ENCODE results near the gene ADCY6. TPM values are rescaled to one million over a fixed set of nuclear protein-coding genes. Genes with fewer than 3 reads are reported as not detected.
"Not testable (repeated sequence)": the region's sequence is repeated elsewhere in the genome, so short reads cannot be mapped to it uniquely, and the experiment has no call there.

Gene ADCY6
- total RNA-seq, 1 donor from 2014 or later: 69.2 TPM

GRCh38 chr12:48744251-48745008 lies 44.5 kb downstream of the ADCY6 start:
- Mint-ChIP-seq H3K27ac (no peak overlapping the region), H3K9me3 (no peaks in the 10 kb centered on the region), H3K4me3 (no peak overlapping the region), H3K36me3 (no peaks in the 10 kb centered on the region), H3K27me3 (ENCODE audit: low read depth) (peaks cover 23% of the 10 kb centered on the region), H3K4me1 (no peaks in the 10 kb centered on the region)
- DNase-seq (ENCODE audit: low spot score in 2 of 2, unreplicated experiment in 2 of 2): no peak
- TF ChIP-seq CTCF (IDR thresholded peaks at IDR 0.05; ENCODE audit: unreplicated experiment): no peak

GRCh38 chr12:48739618-48740269 lies 49.1 kb downstream of the ADCY6 start:
- DNase-seq (ENCODE audit: low spot score in 2 of 2, unreplicated experiment in 2 of 2): no peak
- Mint-ChIP-seq H3K27ac (no peak overlapping the region), H3K27me3 (ENCODE audit: low read depth) (peaks cover 31% of the 10 kb centered on the region), H3K4me1 (no peaks in the 10 kb centered on the region), H3K36me3 (no peaks in the 10 kb centered on the region), H3K4me3 (no peak overlapping the region), H3K9me3 (no peaks in the 10 kb centered on the region)
- no peak for TF ChIP-seq CTCF (IDR thresholded peaks at IDR 0.05; ENCODE audit: unreplicated experiment)

- Mint-ChIP-seq H3K27ac (no peak overlapping the region), H3K36me3 (no peaks in the 10 kb centered on the region), H3K9me3 (no peaks in the 10 kb centered on the region), H3K4me1 (no peaks in the 10 kb centered on the region), H3K27me3 (ENCODE audit: low read depth) (peaks cover 29% of the 10 kb centered on the region), H3K4me3 (no peak overlapping the region)
- no peak for DNase-seq (ENCODE audit: low spot score in 2 of 2, unreplicated experiment in 2 of 2)
- no peak for TF ChIP-seq CTCF (IDR thresholded peaks at IDR 0.05; ENCODE audit: unreplicated experiment)
Measured at GRCh38 chr12:48736456-48736855, 52.4 kb downstream of the ADCY6 start.

- H3K36me3 Mint-ChIP-seq: no peaks in the 10 kb centered on the region
- no peak overlapping the region for H3K4me3 Mint-ChIP-seq
Measured at GRCh38 chr12:48728807-48729206, 60.1 kb downstream of the ADCY6 start.

GRCh38 chr12:48720737-48721136 lies 68.2 kb downstream of the ADCY6 start:
- DNase-seq (ENCODE audit: low spot score in 2 of 2, unreplicated experiment in 2 of 2); H3K9me3 Mint-ChIP-seq; H3K4me1 Mint-ChIP-seq; H3K27me3 Mint-ChIP-seq (ENCODE audit: low read depth); H3K36me3 Mint-ChIP-seq; H3K27ac Mint-ChIP-seq; H3K4me3 Mint-ChIP-seq: not testable (repeated sequence)

More at GRCh38 chr12:48728807-48729206, 60.1 kb downstream of the ADCY6 start:
- H3K27me3 Mint-ChIP-seq (ENCODE audit: low read depth): peaks cover 2% of the 10 kb centered on the region
- no peaks in the 10 kb centered on the region for H3K9me3 Mint-ChIP-seq
- no peak overlapping the region for H3K27ac Mint-ChIP-seq
- DNase-seq (ENCODE audit: low spot score in 2 of 2, unreplicated experiment in 2 of 2): no peak
- no peak for TF ChIP-seq CTCF (IDR thresholded peaks at IDR 0.05; ENCODE audit: unreplicated experiment)
- H3K4me1 Mint-ChIP-seq: no peaks in the 10 kb centered on the region

GRCh38 chr12:48720171-48720570 lies 68.7 kb downstream of the ADCY6 start:
- H3K36me3 Mint-ChIP-seq; H3K4me3 Mint-ChIP-seq; H3K4me1 Mint-ChIP-seq; H3K27ac Mint-ChIP-seq; H3K27me3 Mint-ChIP-seq (ENCODE audit: low read depth); H3K9me3 Mint-ChIP-seq; DNase-seq (ENCODE audit: low spot score in 2 of 2, unreplicated experiment in 2 of 2): not testable (repeated sequence)

GRCh38 chr12:48719002-48719401 lies 69.9 kb downstream of the ADCY6 start:
- not testable (repeated sequence) for H3K36me3 Mint-ChIP-seq; H3K27me3 Mint-ChIP-seq (ENCODE audit: low read depth); H3K4me3 Mint-ChIP-seq; DNase-seq (ENCODE audit: low spot score in 2 of 2, unreplicated experiment in 2 of 2); H3K27ac Mint-ChIP-seq; H3K9me3 Mint-ChIP-seq
- H3K4me1 Mint-ChIP-seq: peaks cover 20% of the 10 kb centered on the region
